GM23248 (cell line): Measurements from ENCODE around the gene TMEM231.
"Not testable (repeated sequence)": the region's sequence is repeated elsewhere in the genome, so short reads cannot be mapped to it uniquely, and the experiment has no call there.

Experiments
- EZH2 ChIP-seq: fragments of 200-600 bp; sonication (generic); IDR thresholded peaks from 2 replicates; pipeline ENCODE4 v1.6.1; 2018; ENCODE audit warnings: antibody characterized with exemption, mild to moderate bottlenecking; ENCODE audit not compliant: insufficient read depth, poor library complexity, severe bottlenecking
- EZH2phosphoT487 ChIP-seq: fragments of 200-600 bp; sonication (generic); IDR thresholded peaks from 2 replicates; pipeline ENCODE4 v1.6.1; 2018; ENCODE audit warnings: antibody characterized with exemption, moderate library complexity, mild to moderate bottlenecking, low read depth; ENCODE audit not compliant: insufficient read depth

- not testable (repeated sequence) for TF ChIP-seq EZH2phosphoT487, EZH2
These were observed 57.3 kb downstream of the TMEM231 start for GRCh38 chr16:75498605-75499322.
